Spleen (tissue), 7 donors: ENCODE measurements around the gene APRT.
A peak's percentile ranks its signal among the peaks of the same experiment; 100 is the strongest.

ENCODE experiments used
- POLR2AphosphoS5 ChIP-seq, 3 donors: sonication (generic); formaldehyde crosslinking; IDR thresholded peaks; one replicate each; pipeline ENCODE4 v1.5.1; 2017; ENCODE audit warnings: antibody characterized with exemption in 3 of 3
- TF ChIP-seq, protein P1 (sequence below), 11 experiments: fragments of 200-600 bp in 7 of 11; fragments of 450-650 bp in 4 of 11; sonication (generic) in 4 of 11; IDR thresholded peaks in 8 of 11; conservative IDR thresholded peaks in 3 of 11; 1 replicate in 7 of 11; 2 replicates in 4 of 11; pipeline versions ENCODE4 v1.4.0 to v1.8.0; 2016 to 2021; ENCODE audit warnings: antibody characterized with exemption in 11 of 11, inconsistent platforms in 4 of 11, mild to moderate bottlenecking in 1 of 11
- donor health status: DM: no; HTN: no; CAD: no; lungs with moderate emphysema.
- donor health status: DM: no; HTN: no; CAD: no.
- donor health status: DM: no; HTN: no; CAD: no.

DNA sequence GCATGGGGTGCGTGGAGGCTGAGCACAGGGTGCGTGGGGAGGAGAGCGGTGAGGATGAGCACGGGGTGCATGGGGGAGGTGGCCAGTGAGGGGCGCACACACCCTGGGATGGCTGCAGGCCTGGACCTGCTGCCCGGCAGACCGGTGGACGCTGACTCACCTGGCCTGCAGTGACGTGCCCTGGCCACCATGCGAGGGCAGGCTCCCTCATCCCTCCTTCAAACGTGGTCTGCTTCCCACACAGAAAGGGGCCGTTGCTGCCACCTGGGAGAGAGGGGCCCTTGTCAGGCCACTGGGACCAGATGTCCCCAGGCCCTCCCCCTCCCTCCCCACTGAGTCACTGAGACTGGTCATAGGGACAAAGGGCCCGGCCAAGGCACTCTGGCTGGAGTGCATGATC is 20.1 kb upstream of the APRT start:
- TF ChIP-seq, protein P1, sequence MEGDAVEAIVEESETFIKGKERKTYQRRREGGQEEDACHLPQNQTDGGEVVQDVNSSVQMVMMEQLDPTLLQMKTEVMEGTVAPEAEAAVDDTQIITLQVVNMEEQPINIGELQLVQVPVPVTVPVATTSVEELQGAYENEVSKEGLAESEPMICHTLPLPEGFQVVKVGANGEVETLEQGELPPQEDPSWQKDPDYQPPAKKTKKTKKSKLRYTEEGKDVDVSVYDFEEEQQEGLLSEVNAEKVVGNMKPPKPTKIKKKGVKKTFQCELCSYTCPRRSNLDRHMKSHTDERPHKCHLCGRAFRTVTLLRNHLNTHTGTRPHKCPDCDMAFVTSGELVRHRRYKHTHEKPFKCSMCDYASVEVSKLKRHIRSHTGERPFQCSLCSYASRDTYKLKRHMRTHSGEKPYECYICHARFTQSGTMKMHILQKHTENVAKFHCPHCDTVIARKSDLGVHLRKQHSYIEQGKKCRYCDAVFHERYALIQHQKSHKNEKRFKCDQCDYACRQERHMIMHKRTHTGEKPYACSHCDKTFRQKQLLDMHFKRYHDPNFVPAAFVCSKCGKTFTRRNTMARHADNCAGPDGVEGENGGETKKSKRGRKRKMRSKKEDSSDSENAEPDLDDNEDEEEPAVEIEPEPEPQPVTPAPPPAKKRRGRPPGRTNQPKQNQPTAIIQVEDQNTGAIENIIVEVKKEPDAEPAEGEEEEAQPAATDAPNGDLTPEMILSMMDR (IDR thresholded peaks at IDR 0.05 in 8 of 11, conservative IDR thresholded peaks at IDR 0.05 in 3 of 11): no peak
- peak in 2 of 3 donors; percentile 21 to 65 for TF ChIP-seq POLR2AphosphoS5 (IDR thresholded peaks at IDR 0.05)
